Adrenal gland (tissue), 5 donors: ENCODE measurements around the gene TMA7B.

Source experiments
- POLR2A ChIP-seq, 2 donors: fragments of 450-650 bp; IDR thresholded peaks; one replicate each; pipeline ENCODE4 v1.6.1; 2017; ENCODE audit warnings: antibody characterized with exemption in 2 of 2, mild to moderate bottlenecking in 2 of 2, moderate library complexity in 1 of 2
- TF ChIP-seq, protein P1 (sequence below), 6 experiments: fragments of 450-650 bp in 4 of 6; fragments of 200-600 bp in 2 of 6; sonication (generic) in 1 of 6; IDR thresholded peaks; 1 replicate in 5 of 6; 2 replicates in 1 of 6; pipeline versions ENCODE4 v1.5.1 to v1.8.0; 2016 to 2021; ENCODE audit warnings: antibody characterized with exemption in 6 of 6, mild to moderate bottlenecking in 2 of 6, moderate library complexity in 1 of 6
- donor health status: DM: no; HTN: no; CAD: no.

DNA sequence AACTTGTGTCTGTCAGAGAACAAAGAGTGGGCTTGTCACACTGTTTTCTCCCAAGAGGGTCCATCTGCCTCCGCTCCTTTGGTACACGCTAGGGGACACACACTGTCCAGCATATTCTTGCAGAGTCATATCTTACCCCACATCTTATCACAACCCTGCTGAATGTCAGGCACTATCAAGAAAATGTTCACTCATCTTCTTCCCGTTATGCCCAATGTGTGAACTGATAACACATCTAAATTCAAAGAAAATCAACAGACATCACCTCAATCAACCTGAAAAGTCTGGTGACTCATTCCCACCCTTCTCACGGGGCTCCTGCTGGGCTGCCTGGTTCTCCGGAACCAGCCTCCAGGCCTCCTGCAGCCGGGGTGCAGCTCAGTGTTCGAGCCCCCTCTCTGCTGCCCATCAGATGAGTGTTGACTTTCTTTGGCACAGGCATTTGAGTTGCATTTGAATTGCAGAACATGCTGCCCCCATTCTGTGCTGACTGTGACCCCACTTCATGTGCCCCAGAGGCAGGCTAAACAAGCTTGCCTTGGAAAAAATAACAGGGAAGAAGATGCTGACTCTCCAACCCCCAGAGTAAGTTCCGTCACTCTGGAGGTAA is 40.0 kb upstream of the TMA7B start:
- TF ChIP-seq, protein P1, sequence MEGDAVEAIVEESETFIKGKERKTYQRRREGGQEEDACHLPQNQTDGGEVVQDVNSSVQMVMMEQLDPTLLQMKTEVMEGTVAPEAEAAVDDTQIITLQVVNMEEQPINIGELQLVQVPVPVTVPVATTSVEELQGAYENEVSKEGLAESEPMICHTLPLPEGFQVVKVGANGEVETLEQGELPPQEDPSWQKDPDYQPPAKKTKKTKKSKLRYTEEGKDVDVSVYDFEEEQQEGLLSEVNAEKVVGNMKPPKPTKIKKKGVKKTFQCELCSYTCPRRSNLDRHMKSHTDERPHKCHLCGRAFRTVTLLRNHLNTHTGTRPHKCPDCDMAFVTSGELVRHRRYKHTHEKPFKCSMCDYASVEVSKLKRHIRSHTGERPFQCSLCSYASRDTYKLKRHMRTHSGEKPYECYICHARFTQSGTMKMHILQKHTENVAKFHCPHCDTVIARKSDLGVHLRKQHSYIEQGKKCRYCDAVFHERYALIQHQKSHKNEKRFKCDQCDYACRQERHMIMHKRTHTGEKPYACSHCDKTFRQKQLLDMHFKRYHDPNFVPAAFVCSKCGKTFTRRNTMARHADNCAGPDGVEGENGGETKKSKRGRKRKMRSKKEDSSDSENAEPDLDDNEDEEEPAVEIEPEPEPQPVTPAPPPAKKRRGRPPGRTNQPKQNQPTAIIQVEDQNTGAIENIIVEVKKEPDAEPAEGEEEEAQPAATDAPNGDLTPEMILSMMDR (IDR thresholded peaks at IDR 0.05) = no peak
- no peak for TF ChIP-seq POLR2A (IDR thresholded peaks at IDR 0.05)
